HepG2 (cell line): Measurements from ENCODE around the gene LYPD4. TPM values are rescaled to one million over a fixed set of nuclear protein-coding genes. Genes with fewer than 3 reads are reported as not detected.
"Not testable (repeated sequence)": the region's sequence is repeated elsewhere in the genome, so short reads cannot be mapped to it uniquely, and the experiment has no call there.

Experiments used
- ATAC-seq: fragments of 200-7000 bp; cut with Tn5 transposase; 3 replicates; pipeline ENCODE4 v1.9.1; 2020; ENCODE audit warnings: mild to moderate bottlenecking, moderate library complexity
- BruUV-seq: library from RNA; stranded (reverse); fragments of 400-500 nt; replicated peaks from 2 replicates; lab custom pipeline; 2021; lab: Mats Ljungman, UMichigan
- CTCF ChIA-PET: fragments of 300-600 bp; formaldehyde crosslinking; extraction: SDS; loops from one replicate; lab custom pipeline; 2021; ENCODE audit warnings: low total read pairs, inconsistent platforms, low intra/inter-chr PET ratio; lab: Yijun Ruan, JAX
- POLR2A ChIA-PET: fragments of 350-600 bp; sonication (Branson Sonifier 250); formaldehyde crosslinking; loops from one replicate; lab custom pipeline; 2020; ENCODE audit warnings: antibody characterized with exemption, inconsistent platforms; lab: Yijun Ruan, JAX
- DNase-seq: peaks from one replicate; pipeline ENCODE4 v3.0.0-alpha.2; 2015; ENCODE audit warnings: low spot score
- FAIRE-seq: peaks from 3 replicates; lab custom pipeline; 2011; peaks lifted over from hg19 to GRCh38; lab: Jason Lieb, UNC
- H2AFZ ChIP-seq: one replicate; pipeline ENCODE4 v1.6.1; 2011; ENCODE audit warnings: low read length, inconsistent platforms
- H3K27ac ChIP-seq: fragments of 300-600 bp; 3 replicates; pipeline ENCODE4 v1.8.0; 2011; ENCODE audit warnings: mixed run types, mild to moderate bottlenecking, mixed read lengths, low read length, inconsistent platforms; ENCODE audit not compliant: insufficient read depth; ENCODE audit errors: extremely low read length
- H3K27me3 ChIP-seq, 2 experiments: fragments of 200-600 bp in 1 of 2; 2 replicates in 1 of 2; 3 replicates in 1 of 2; pipeline versions ENCODE4 v1.6.0 to v1.8.0; 2011; ENCODE audit warnings: low read length in 2 of 2, mild to moderate bottlenecking in 2 of 2, moderate library complexity in 2 of 2, inconsistent platforms in 1 of 2; ENCODE audit not compliant: insufficient read depth in 2 of 2, control insufficient read depth in 1 of 2
- H3K36me3 ChIP-seq, 2 experiments: fragments of 200-600 bp in 1 of 2; replicated peaks in 1 of 2; 2 replicates in 1 of 2; 3 replicates in 1 of 2; pipeline versions ENCODE4 v1.5.1 to v1.8.0; 2011; ENCODE audit warnings: low read length in 2 of 2, inconsistent platforms in 1 of 2; ENCODE audit not compliant: insufficient read depth in 2 of 2, control insufficient read depth in 1 of 2
- H3K4me1 ChIP-seq: 2 replicates; pipeline ENCODE4 v1.5.1; 2012; ENCODE audit warnings: low read length, inconsistent platforms; ENCODE audit not compliant: insufficient read depth
- H3K4me2 ChIP-seq: 2 replicates; pipeline ENCODE4 v1.6.0; 2011; ENCODE audit warnings: low read depth, low read length, inconsistent platforms
- H3K4me3 ChIP-seq, 3 experiments: fragments of 200-600 bp in 1 of 3; sonication (generic), shearing (Covaris generic) in 1 of 3; replicated peaks in 1 of 3; 2 replicates each; pipeline ENCODE4 v1.5.1; 2011 to 2016; ENCODE audit warnings: low read length in 3 of 3, inconsistent platforms in 2 of 3, low read depth in 2 of 3, mild to moderate bottlenecking in 2 of 3, control low read depth in 1 of 3, mixed read lengths in 1 of 3; ENCODE audit not compliant: insufficient read depth in 1 of 3
- H3K79me2 ChIP-seq: one replicate; pipeline ENCODE4 v1.6.1; 2011; ENCODE audit warnings: low read length, inconsistent platforms; ENCODE audit not compliant: insufficient read depth
- H3K9ac ChIP-seq: 2 replicates; pipeline ENCODE4 v1.6.0; 2011; ENCODE audit warnings: mild to moderate bottlenecking, low read depth, low read length, inconsistent platforms; ENCODE audit not compliant: insufficient read depth
- H3K9me3 ChIP-seq: 2 replicates; pipeline ENCODE4 v1.5.1; 2012; ENCODE audit warnings: mild to moderate bottlenecking, low read length
- H4K20me1 ChIP-seq: 2 replicates; pipeline ENCODE4 v1.6.0; 2011; ENCODE audit warnings: inconsistent platforms, mild to moderate bottlenecking, low read length, moderate library complexity; ENCODE audit not compliant: insufficient read depth
- ZNF574 ChIP-seq: sonication (generic); formaldehyde crosslinking; IDR thresholded peaks from 2 replicates; pipeline ENCODE4 v1.4.0; 2020; ENCODE audit warnings: missing genetic modification reagents
- WGBS: methylation state at CpG from one replicate; pipeline ENCODE4 v1.1.6; 2017; ENCODE audit warnings: low lambda C conversion rate; 5-methylcytosine and 5-hydroxymethylcytosine counted together
- in situ Hi-C: cut with HindIII; loops from 2 replicates; pipeline ENCODE4 v1.10.0; 2017; ENCODE audit warnings: low pct_unique_long_range_greater_than_20kb; ENCODE audit not compliant: extremely low pct_ligation_motif_present
- intact Hi-C: fragments of 100-400 bp; cut with micrococcal nuclease; formaldehyde crosslinking; loops from one replicate; pipeline ENCODE4 v1.10.0; 2022; ENCODE audit not compliant: unreplicated experiment
- microRNA-seq: library from miRNA; unstranded; fragments of <30 nt; microRNA quantifications from one replicate; pipeline ENCODE4, GENCODE V29; 2020
- polyA plus RNA-seq, 8 experiments: library from polyadenylated mRNA; depleted of rRNA in 3 of 8; stranded (reverse) in 7 of 8; unstranded in 1 of 8; fragments of >200 nt; fragmentation: Illumina TruSeq in 4 of 8; extraction: Trizol in 4 of 8; gene quantifications; 2 replicates each; pipeline versions ENCODE4 v1.2.1 to v1.2.3, GENCODE V29; 2011 to 2016; ENCODE audit warnings: low read depth in 4 of 8, missing spikeins in 1 of 8, mixed read lengths in 1 of 8; ENCODE audit not compliant: insufficient read depth in 1 of 8
- small RNA-seq, 3 experiments: library from RNA; depleted of rRNA; stranded (forward); fragments of <200 nt; gene quantifications; one replicate each; pipeline ENCODE3, GENCODE V24; 2012; ENCODE audit warnings: low read depth in 2 of 3, low replicate concordance in 1 of 3; ENCODE audit not compliant: insufficient read length in 3 of 3, insufficient read depth in 2 of 3
- total RNA-seq, 5 experiments: library from RNA; depleted of rRNA; stranded (reverse); fragments of >200 nt; fragmentation: Illumina TruSeq; extraction: Trizol; gene quantifications; 2 replicates each; pipeline ENCODE4 v1.2.3, GENCODE V29; 2016; ENCODE audit warnings: low read depth in 1 of 5

LYPD4 gene
- total and polyA plus RNA-seq, 2 of the 13 experiments (the other 11 are each of a cell fraction or from before 2014, with no cell fraction given), result not detected

- 0 out of 2 replicates have a peak, but pooled peaks have one; percentile 31 for TF ChIP-seq ZNF574 (CRISPR knock-in tag)
Observed at GRCh38 chr19:41792513-41793413, 51.7 kb downstream of the LYPD4 start (continued).

- H3K9me3 ChIP-seq, BruUV-seq, in situ Hi-C loops, H3K27ac ChIP-seq, H3K9ac ChIP-seq, POLR2A ChIA-PET, H3K4me2 ChIP-seq, H3K79me2 ChIP-seq, H2AFZ ChIP-seq, ATAC-seq, H3K4me1 ChIP-seq, DNase-seq, H3K36me3 ChIP-seq, H4K20me1 ChIP-seq, FAIRE-seq, H3K4me3 ChIP-seq, intact Hi-C loops, CTCF ChIA-PET: not testable (repeated sequence)
- peaks cover 0 to 32% of the 10 kb centered on the region in 2 experiments; a peak in 3 of 5 replicates for H3K27me3 ChIP-seq
- WGBS, result 15% methylated on average over 4 of the region's 5 CpGs
Observed at GRCh38 chr19:41789053-41789452, 55.4 kb downstream of the LYPD4 start.

- peaks cover 0 to 32% of the 10 kb centered on the region in 2 experiments; a peak in 3 of 5 replicates for H3K27me3 ChIP-seq
- H3K27ac ChIP-seq, H3K4me1 ChIP-seq, H3K79me2 ChIP-seq, H3K4me2 ChIP-seq, H3K36me3 ChIP-seq, H4K20me1 ChIP-seq, CTCF ChIA-PET, BruUV-seq, POLR2A ChIA-PET, DNase-seq, H2AFZ ChIP-seq, in situ Hi-C loops, H3K9me3 ChIP-seq, intact Hi-C loops, H3K9ac ChIP-seq, H3K4me3 ChIP-seq: not testable (repeated sequence)
- WGBS, result no CpG with 5 or more reads among the region's 1 CpG
- ATAC-seq, result peak; percentile 48; the same call in 2 of the 3 replicates
- FAIRE-seq, result peak; percentile 75
Observed at GRCh38 chr19:41788518-41788917, 56.0 kb downstream of the LYPD4 start.

Small RNA genes within 50 kb of the gene (microRNA-seq; reads per million reads assigned to microRNA genes)
- gene MIR6797, result 0.85 reads per million

Small RNA genes within 50 kb of the gene (small RNA-seq; reads per million reads assigned to genes)
- 0 reads per million in 3 experiments for gene MIR6797

Other genes with a start within 250 kb of the LYPD4 start
- gene CEACAM4, start 217.6 kb downstream of the LYPD4 start, total RNA-seq (2016; rRNA removed; fragmentation: Illumina TruSeq; extraction: Trizol), result not detected in 2 replicates
- gene CEACAM4, start 217.6 kb downstream of the LYPD4 start, polyA plus RNA-seq (2011; rRNA removed), result not detected in 2 replicates
- gene CEACAM7, start 156.4 kb downstream of the LYPD4 start, total RNA-seq (2016; rRNA removed; fragmentation: Illumina TruSeq; extraction: Trizol), result not detected in 2 replicates
- gene CEACAM7, start 156.4 kb downstream of the LYPD4 start, polyA plus RNA-seq (2011; rRNA removed), result not detected in 2 replicates
- not detected in 2 replicates for gene CEACAM5, start 136.1 kb downstream of the LYPD4 start, total RNA-seq (2016; rRNA removed; fragmentation: Illumina TruSeq; extraction: Trizol)
- not detected in 2 replicates for gene CEACAM5, start 136.1 kb downstream of the LYPD4 start, polyA plus RNA-seq (2011; rRNA removed)
- not detected in 2 replicates for gene CEACAM6, start 89.2 kb downstream of the LYPD4 start, total RNA-seq (2016; rRNA removed; fragmentation: Illumina TruSeq; extraction: Trizol)
- gene CEACAM6, start 89.2 kb downstream of the LYPD4 start, polyA plus RNA-seq (2011; rRNA removed), result not detected in 2 replicates
- gene CEACAM3, start 48.1 kb downstream of the LYPD4 start, total RNA-seq (2016; rRNA removed; fragmentation: Illumina TruSeq; extraction: Trizol), result not detected in 2 replicates
- not detected in 2 replicates for gene CEACAM3, start 48.1 kb downstream of the LYPD4 start, polyA plus RNA-seq (2011; rRNA removed)
- gene DMRTC2, start 359 bp upstream of the LYPD4 start, total RNA-seq (2016; rRNA removed; fragmentation: Illumina TruSeq; extraction: Trizol), result not detected in 2 replicates
- gene DMRTC2, start 359 bp upstream of the LYPD4 start, polyA plus RNA-seq (2011; rRNA removed), result not detected in 2 replicates
- gene RPS19, start 15.6 kb upstream of the LYPD4 start, total RNA-seq (2016; rRNA removed; fragmentation: Illumina TruSeq; extraction: Trizol), result 4,758 and 5,028 TPM in 2 replicates
- 1,633 and 1,983 TPM in 2 replicates for gene RPS19, start 15.6 kb upstream of the LYPD4 start, polyA plus RNA-seq (2011; rRNA removed)
- gene CD79A, start 32.6 kb upstream of the LYPD4 start, total RNA-seq (2016; rRNA removed; fragmentation: Illumina TruSeq; extraction: Trizol), result 0.27 and 0.33 TPM in 2 replicates
- gene CD79A, start 32.6 kb upstream of the LYPD4 start, polyA plus RNA-seq (2011; rRNA removed), result 0.24 and 0.30 TPM in 2 replicates
- gene ARHGEF1, start 38.5 kb upstream of the LYPD4 start, total RNA-seq (2016; rRNA removed; fragmentation: Illumina TruSeq; extraction: Trizol), result 26.2 and 34.7 TPM in 2 replicates
- gene ARHGEF1, start 38.5 kb upstream of the LYPD4 start, polyA plus RNA-seq (2011; rRNA removed), result 33.1 and 33.7 TPM in 2 replicates
- not detected in 2 replicates for gene ERFL, start 83.8 kb upstream of the LYPD4 start, total RNA-seq (2016; rRNA removed; fragmentation: Illumina TruSeq; extraction: Trizol)
- not detected in 2 replicates for gene ERFL, start 83.8 kb upstream of the LYPD4 start, polyA plus RNA-seq (2011; rRNA removed)
- gene RABAC1, start 114.6 kb upstream of the LYPD4 start, total RNA-seq (2016; rRNA removed; fragmentation: Illumina TruSeq; extraction: Trizol), result 20.7 and 37.4 TPM in 2 replicates
- gene RABAC1, start 114.6 kb upstream of the LYPD4 start, polyA plus RNA-seq (2011; rRNA removed), result 74.0 and 91.2 TPM in 2 replicates
- gene ATP1A3, start 149.5 kb upstream of the LYPD4 start, total RNA-seq (2016; rRNA removed; fragmentation: Illumina TruSeq; extraction: Trizol), result 0.04 TPM in 1 of 2 replicates, not detected in the other
- 0.01 TPM in 1 of 2 replicates, not detected in the other for gene ATP1A3, start 149.5 kb upstream of the LYPD4 start, polyA plus RNA-seq (2011; rRNA removed)
- gene GRIK5, start 225.5 kb upstream of the LYPD4 start, total RNA-seq (2016; rRNA removed; fragmentation: Illumina TruSeq; extraction: Trizol), result not detected in 2 replicates
- gene GRIK5, start 225.5 kb upstream of the LYPD4 start, polyA plus RNA-seq (2011; rRNA removed), result 0.05 TPM in 1 of 2 replicates, not detected in the other
- 7.9 and 8.2 TPM in 2 replicates for gene ZNF574, start 231.5 kb upstream of the LYPD4 start, total RNA-seq (2016; rRNA removed; fragmentation: Illumina TruSeq; extraction: Trizol)
- 7.7 and 9.5 TPM in 2 replicates for gene ZNF574, start 231.5 kb upstream of the LYPD4 start, polyA plus RNA-seq (2011; rRNA removed)